ENCODE results near the gene ZNF780B. TPM values are rescaled to one million over a fixed set of nuclear protein-coding genes. Genes with fewer than 3 reads are reported as not detected.

ZNF780B gene
- total RNA-seq, 2 experiments from 2014 or later = 16.1 to 18.6 TPM

Other genes with a start within 250 kb of the ZNF780B start
- gene DYRK1B, start 222.1 kb downstream of the ZNF780B start, total RNA-seq = 1 to 10 TPM; 3.8 to 4.9 TPM
- gene FBL, start 209.9 kb downstream of the ZNF780B start, total RNA-seq = 100 to 1,000 TPM; 925 to 936 TPM
- gene FCGBP, start 121.6 kb downstream of the ZNF780B start, total RNA-seq = 1 to 10 TPM; 7.0 to 8.0 TPM
- 100 to 1,000 TPM; 169 to 170 TPM for gene PSMC4, start 85.1 kb downstream of the ZNF780B start, total RNA-seq
- 1 to 10 TPM; 3.7 to 3.8 TPM for gene ZNF546, start 59.2 kb downstream of the ZNF780B start, total RNA-seq
- 10 to 100 TPM; 12.7 to 16.7 TPM for gene ZNF780A, start 34.7 kb upstream of the ZNF780B start, total RNA-seq
- 1 to 10 TPM; 8.3 to 9.3 TPM for gene MAP3K10, start 135.2 kb upstream of the ZNF780B start, total RNA-seq
- not detected for gene TTC9B, start 162.2 kb upstream of the ZNF780B start, total RNA-seq
- gene CCNP, start 170.5 kb upstream of the ZNF780B start, total RNA-seq = not detected
- gene AKT2, start 229.1 kb upstream of the ZNF780B start, total RNA-seq = 100 to 1,000 TPM; 139 to 141 TPM

All from activated naive CD8-positive, alpha-beta T cell treated with anti-CD3 and anti-CD28 coated beads for 36 hours (primary cell).